WTC11 (cell line): ENCODE measurements around the gene TMEM43. TPM values are rescaled to one million over a fixed set of nuclear protein-coding genes. Genes with fewer than 3 reads are reported as not detected.

Experiments used
- ATAC-seq: fragments of 200-7000 bp; cut with Tn5 transposase; 2 replicates; pipeline ENCODE4 v1.10.0; 2021; ENCODE audit warnings: mild to moderate bottlenecking, moderate library complexity
- CTCF ChIA-PET: fragments of 300-600 bp; sonication (Branson Sonifier 250); formaldehyde crosslinking; loops from one replicate; lab custom pipeline; 2021; ENCODE audit warnings: antibody characterized with exemption; lab: Charles Lee
- POLR2A ChIA-PET: fragments of 350-600 bp; sonication (Branson Sonifier 250); formaldehyde crosslinking; loops from one replicate; lab custom pipeline; 2021; ENCODE audit warnings: antibody characterized with exemption; lab: Charles Lee
- DNase-seq: peaks from one replicate; pipeline ENCODE4 v3.0.0; 2021; ENCODE audit warnings: low spot score
- H3K27ac Mint-ChIP-seq: 2 replicates; pipeline ENCODE4 v1.8.0; 2021; ENCODE audit warnings: mixed read lengths
- H3K27me3 Mint-ChIP-seq: 2 replicates; pipeline ENCODE4 v1.8.0; 2021; ENCODE audit warnings: low read depth, mild to moderate bottlenecking, moderate library complexity, mixed read lengths
- H3K36me3 Mint-ChIP-seq: 2 replicates; pipeline ENCODE4 v1.8.0; 2021; ENCODE audit warnings: mixed read lengths
- H3K4me1 Mint-ChIP-seq: 2 replicates; pipeline ENCODE4 v1.8.0; 2022; ENCODE audit warnings: mixed read lengths
- H3K4me3 Mint-ChIP-seq: 2 replicates; pipeline ENCODE4 v1.8.0; 2021; ENCODE audit warnings: mild to moderate bottlenecking, moderate library complexity, mixed read lengths
- H3K9me3 Mint-ChIP-seq: 2 replicates; pipeline ENCODE4 v1.8.0; 2021; ENCODE audit warnings: mixed read lengths
- FOXJ3 ChIP-seq: sonication (generic); formaldehyde crosslinking; IDR thresholded peaks from 2 replicates; pipeline ENCODE4 v1.9.0; 2021; ENCODE audit warnings: missing genetic modification reagents, mild to moderate bottlenecking, borderline replicate concordance
- FOXK1 ChIP-seq: sonication (generic); formaldehyde crosslinking; IDR thresholded peaks from 2 replicates; pipeline ENCODE4 v1.8.0; 2022; ENCODE audit warnings: mild to moderate bottlenecking, moderate library complexity, missing genetic modification reagents
- MXD4 ChIP-seq: fragments of 250-450 bp; sonication (Bioruptor Pico); IDR thresholded peaks from 2 replicates; pipeline ENCODE4 v1.8.0; 2021; ENCODE audit warnings: mild to moderate bottlenecking, moderate library complexity, borderline replicate concordance
- MYBL2 ChIP-seq: sonication (generic); formaldehyde crosslinking; IDR thresholded peaks from 2 replicates; pipeline ENCODE4 v1.8.1; 2023; ENCODE audit warnings: mild to moderate bottlenecking, moderate library complexity, missing genetic modification reagents
- NR2C2 ChIP-seq: sonication (generic); formaldehyde crosslinking; IDR thresholded peaks from 2 replicates; pipeline ENCODE4 v1.8.0; 2022; ENCODE audit warnings: mild to moderate bottlenecking, missing genetic modification reagents
- OVOL2 ChIP-seq: fragments of 250-450 bp; sonication (Bioruptor Pico); IDR thresholded peaks from 2 replicates; pipeline ENCODE4 v1.9.0; 2021; ENCODE audit warnings: mild to moderate bottlenecking, borderline replicate concordance
- PRRX2 ChIP-seq: fragments of 250-450 bp; sonication (Bioruptor Pico); IDR thresholded peaks from 2 replicates; pipeline ENCODE4 v1.8.0; 2021; ENCODE audit warnings: mild to moderate bottlenecking
- total RNA-seq: library from RNA; stranded (reverse); gene quantifications from 3 replicates; pipeline ENCODE4 v1.2.3, GENCODE V29; 2021
- TF ChIP-seq, protein P1 (sequence below): sonication (generic); formaldehyde crosslinking; conservative IDR thresholded peaks from 2 replicates; pipeline ENCODE4 v1.8.1; 2023; ENCODE audit warnings: mild to moderate bottlenecking, low read depth, missing genetic modification reagents, moderate library complexity
- TF ChIP-seq, protein P2 (sequence below): sonication (generic); formaldehyde crosslinking; IDR thresholded peaks from 2 replicates; pipeline ENCODE4 v1.8.1; 2022; ENCODE audit warnings: mild to moderate bottlenecking, moderate library complexity, missing genetic modification reagents
- TF ChIP-seq, protein P3 (sequence below): sonication (generic); formaldehyde crosslinking; IDR thresholded peaks from 2 replicates; pipeline ENCODE4 v1.8.1; 2023; ENCODE audit warnings: mild to moderate bottlenecking, missing genetic modification reagents
- TF ChIP-seq, protein P4 (sequence below): sonication (generic); formaldehyde crosslinking; IDR thresholded peaks from 2 replicates; pipeline ENCODE4 v1.8.1; 2022; ENCODE audit warnings: mild to moderate bottlenecking, missing genetic modification reagents, moderate library complexity, borderline replicate concordance
- TF ChIP-seq, protein P5 (sequence below): sonication (generic); formaldehyde crosslinking; IDR thresholded peaks from 2 replicates; pipeline ENCODE4 v1.8.1; 2022; ENCODE audit warnings: low read depth, missing genetic modification reagents, borderline replicate concordance
- TF ChIP-seq, protein P6 (sequence below): sonication (generic); formaldehyde crosslinking; IDR thresholded peaks from 2 replicates; pipeline ENCODE4 v1.8.0; 2022; ENCODE audit warnings: mild to moderate bottlenecking, missing genetic modification reagents

TMEM43 gene
- total RNA-seq, 1 experiment from 2014 or later, result 27.7 TPM

DNA sequence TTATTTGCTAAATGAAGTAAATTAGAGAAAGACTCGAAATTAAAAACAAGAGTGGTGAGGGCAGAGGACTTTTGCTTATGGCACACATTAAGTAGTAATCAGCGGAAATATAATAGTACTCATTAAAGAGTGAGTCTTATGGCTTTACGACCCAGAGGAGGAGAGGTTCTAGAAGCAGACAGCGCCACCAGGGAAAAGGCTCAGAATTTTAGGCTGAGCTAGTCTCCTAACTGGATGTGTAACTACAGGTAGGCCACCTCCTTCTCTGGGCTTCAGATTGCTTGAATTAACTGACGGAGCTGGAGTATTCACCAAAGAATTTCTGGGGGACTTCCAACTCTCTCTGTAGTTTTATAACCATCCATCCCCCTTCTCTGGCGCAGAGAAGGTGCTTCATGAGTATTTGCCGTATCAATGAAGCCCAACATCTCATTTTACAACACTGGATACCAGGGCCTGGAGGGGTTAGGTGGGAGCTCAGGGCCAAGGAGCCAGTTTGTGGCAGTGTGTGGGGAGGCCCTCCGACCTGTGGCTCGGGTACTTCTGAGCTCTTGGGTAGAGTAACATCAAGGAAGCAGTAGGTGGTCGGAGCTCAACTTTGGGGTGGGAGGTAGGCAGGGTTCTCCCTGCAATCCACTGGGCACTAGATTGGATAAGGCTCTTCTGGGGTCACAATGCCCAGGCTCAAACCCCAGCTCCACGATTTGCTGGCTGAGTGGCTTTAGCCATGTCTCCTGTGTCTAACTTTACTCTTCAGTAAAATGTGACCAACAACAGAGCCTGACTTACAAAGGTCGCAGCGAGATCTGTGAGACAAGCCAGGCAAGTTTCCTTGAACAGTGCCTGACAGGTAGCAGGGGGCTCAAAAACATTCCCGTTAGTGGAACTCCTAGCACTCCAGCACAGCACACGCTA, 1.3 kb upstream of the TMEM43 start (continued):
- TF ChIP-seq, protein P1, sequence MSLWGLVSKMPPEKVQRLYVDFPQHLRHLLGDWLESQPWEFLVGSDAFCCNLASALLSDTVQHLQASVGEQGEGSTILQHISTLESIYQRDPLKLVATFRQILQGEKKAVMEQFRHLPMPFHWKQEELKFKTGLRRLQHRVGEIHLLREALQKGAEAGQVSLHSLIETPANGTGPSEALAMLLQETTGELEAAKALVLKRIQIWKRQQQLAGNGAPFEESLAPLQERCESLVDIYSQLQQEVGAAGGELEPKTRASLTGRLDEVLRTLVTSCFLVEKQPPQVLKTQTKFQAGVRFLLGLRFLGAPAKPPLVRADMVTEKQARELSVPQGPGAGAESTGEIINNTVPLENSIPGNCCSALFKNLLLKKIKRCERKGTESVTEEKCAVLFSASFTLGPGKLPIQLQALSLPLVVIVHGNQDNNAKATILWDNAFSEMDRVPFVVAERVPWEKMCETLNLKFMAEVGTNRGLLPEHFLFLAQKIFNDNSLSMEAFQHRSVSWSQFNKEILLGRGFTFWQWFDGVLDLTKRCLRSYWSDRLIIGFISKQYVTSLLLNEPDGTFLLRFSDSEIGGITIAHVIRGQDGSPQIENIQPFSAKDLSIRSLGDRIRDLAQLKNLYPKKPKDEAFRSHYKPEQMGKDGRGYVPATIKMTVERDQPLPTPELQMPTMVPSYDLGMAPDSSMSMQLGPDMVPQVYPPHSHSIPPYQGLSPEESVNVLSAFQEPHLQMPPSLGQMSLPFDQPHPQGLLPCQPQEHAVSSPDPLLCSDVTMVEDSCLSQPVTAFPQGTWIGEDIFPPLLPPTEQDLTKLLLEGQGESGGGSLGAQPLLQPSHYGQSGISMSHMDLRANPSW (CRISPR knock-in tag), result no peak
- TF ChIP-seq NR2C2 (CRISPR knock-in tag), result no peak
- TF ChIP-seq MXD4 (CRISPR knock-in tag), result no peak
- TF ChIP-seq, all 79 proteins: peak for 0

DNA sequence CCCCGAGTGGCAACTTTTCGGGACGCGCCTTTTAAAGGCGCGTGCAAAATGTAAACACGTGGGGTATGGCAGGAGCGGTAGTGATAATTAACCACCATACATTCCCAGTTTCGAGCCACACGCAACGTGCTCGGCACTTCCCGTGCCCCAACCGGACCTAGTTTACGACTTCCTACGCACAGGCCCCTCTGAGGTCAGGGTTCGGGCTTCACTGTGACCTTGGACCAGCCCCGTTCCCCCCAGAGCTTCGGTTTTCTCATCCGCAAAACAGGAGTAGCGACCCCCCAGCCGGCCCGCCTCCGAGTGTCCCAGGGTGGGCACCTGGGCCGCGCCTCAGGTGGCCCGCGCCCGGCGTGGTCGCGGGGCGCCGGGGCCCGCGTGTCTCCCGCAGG, 633 bp upstream of the TMEM43 start:
- DNase-seq (peak; percentile 35), ATAC-seq (no peak)
- H3K9me3 Mint-ChIP-seq, result peaks cover 24% of the 10 kb centered on the region
- TF ChIP-seq, protein P2, sequence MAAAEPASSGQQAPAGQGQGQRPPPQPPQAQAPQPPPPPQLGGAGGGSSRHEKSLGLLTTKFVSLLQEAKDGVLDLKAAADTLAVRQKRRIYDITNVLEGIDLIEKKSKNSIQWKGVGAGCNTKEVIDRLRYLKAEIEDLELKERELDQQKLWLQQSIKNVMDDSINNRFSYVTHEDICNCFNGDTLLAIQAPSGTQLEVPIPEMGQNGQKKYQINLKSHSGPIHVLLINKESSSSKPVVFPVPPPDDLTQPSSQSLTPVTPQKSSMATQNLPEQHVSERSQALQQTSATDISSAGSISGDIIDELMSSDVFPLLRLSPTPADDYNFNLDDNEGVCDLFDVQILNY, result no peak
- no peak for TF ChIP-seq FOXJ3
- TF ChIP-seq, protein P3, sequence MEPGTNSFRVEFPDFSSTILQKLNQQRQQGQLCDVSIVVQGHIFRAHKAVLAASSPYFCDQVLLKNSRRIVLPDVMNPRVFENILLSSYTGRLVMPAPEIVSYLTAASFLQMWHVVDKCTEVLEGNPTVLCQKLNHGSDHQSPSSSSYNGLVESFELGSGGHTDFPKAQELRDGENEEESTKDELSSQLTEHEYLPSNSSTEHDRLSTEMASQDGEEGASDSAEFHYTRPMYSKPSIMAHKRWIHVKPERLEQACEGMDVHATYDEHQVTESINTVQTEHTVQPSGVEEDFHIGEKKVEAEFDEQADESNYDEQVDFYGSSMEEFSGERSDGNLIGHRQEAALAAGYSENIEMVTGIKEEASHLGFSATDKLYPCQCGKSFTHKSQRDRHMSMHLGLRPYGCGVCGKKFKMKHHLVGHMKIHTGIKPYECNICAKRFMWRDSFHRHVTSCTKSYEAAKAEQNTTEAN (CRISPR knock-in tag), result peak; percentile 34; the same call in 1 of the 2 replicates
- TF ChIP-seq MYBL2 (CRISPR knock-in tag), result 0 out of 2 replicates have a peak, but pooled peaks have one; percentile 30
- no peak for TF ChIP-seq OVOL2 (CRISPR knock-in tag)
- TF ChIP-seq, protein P4, sequence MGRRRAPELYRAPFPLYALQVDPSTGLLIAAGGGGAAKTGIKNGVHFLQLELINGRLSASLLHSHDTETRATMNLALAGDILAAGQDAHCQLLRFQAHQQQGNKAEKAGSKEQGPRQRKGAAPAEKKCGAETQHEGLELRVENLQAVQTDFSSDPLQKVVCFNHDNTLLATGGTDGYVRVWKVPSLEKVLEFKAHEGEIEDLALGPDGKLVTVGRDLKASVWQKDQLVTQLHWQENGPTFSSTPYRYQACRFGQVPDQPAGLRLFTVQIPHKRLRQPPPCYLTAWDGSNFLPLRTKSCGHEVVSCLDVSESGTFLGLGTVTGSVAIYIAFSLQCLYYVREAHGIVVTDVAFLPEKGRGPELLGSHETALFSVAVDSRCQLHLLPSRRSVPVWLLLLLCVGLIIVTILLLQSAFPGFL, result no peak
- TF ChIP-seq, protein P5, sequence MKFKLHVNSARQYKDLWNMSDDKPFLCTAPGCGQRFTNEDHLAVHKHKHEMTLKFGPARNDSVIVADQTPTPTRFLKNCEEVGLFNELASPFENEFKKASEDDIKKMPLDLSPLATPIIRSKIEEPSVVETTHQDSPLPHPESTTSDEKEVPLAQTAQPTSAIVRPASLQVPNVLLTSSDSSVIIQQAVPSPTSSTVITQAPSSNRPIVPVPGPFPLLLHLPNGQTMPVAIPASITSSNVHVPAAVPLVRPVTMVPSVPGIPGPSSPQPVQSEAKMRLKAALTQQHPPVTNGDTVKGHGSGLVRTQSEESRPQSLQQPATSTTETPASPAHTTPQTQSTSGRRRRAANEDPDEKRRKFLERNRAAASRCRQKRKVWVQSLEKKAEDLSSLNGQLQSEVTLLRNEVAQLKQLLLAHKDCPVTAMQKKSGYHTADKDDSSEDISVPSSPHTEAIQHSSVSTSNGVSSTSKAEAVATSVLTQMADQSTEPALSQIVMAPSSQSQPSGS (CRISPR knock-in tag), result no peak
- TF ChIP-seq FOXK1 (CRISPR knock-in tag), result peak; percentile 38; the same call in 1 of the 2 replicates
- TF ChIP-seq PRRX2 (CRISPR knock-in tag), result no peak
- TF ChIP-seq, protein P6, sequence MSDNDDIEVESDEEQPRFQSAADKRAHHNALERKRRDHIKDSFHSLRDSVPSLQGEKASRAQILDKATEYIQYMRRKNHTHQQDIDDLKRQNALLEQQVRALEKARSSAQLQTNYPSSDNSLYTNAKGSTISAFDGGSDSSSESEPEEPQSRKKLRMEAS (CRISPR knock-in tag), result peak; percentile 34; the same call in 1 of the 2 replicates
- CTCF ChIA-PET, result interaction anchor here (0.8 to 5.6 kb wide), 8 partner anchors 10 to 243 kb away, joined by 3 to 98 read pairs (median 3); no protein-coding TSS in a partner anchor
- H3K27ac Mint-ChIP-seq, result peak overlapping the region; percentile 4; the same call in 1 of the 2 replicates
- peaks cover 40% of the 10 kb centered on the region for H3K4me1 Mint-ChIP-seq
- H3K36me3 Mint-ChIP-seq, result peaks cover 40% of the 10 kb centered on the region
- no peaks in the 10 kb centered on the region for H3K27me3 Mint-ChIP-seq
- POLR2A ChIA-PET, result interaction anchor here (0.6 to 2.2 kb wide), 3 partner anchors 30 to 228 kb away, joined by 3 to 17 read pairs (median 5); partner anchors contain the start of genes LSM3 and XPC
- peak overlapping the region; percentile 100 for H3K4me3 Mint-ChIP-seq
